Stimulated activated naive CD8-positive, alpha-beta T cell treated with anti-CD3 and anti-CD28 coated beads, Interleukin-15, amount 100 ng/mL, for 72 hours (primary cell): Measurements from ENCODE around the gene BRSK1.

Experiments
- ATAC-seq: fragments of 150-1000 bp; cut with Tn5 transposase; 2 replicates; pipeline ENCODE4 v1.10.0; 2021; ENCODE audit warnings: mild to moderate bottlenecking, moderate library complexity
- DNase-seq, 2 donors: peaks; one replicate each; pipeline ENCODE4 v3.0.0; 2021 to 2022
- H3K27ac Mint-ChIP-seq, 2 donors: one replicate each; pipeline ENCODE4 v1.8.0; 2022; ENCODE audit warnings: mild to moderate bottlenecking in 2 of 2, mixed read lengths in 2 of 2, moderate library complexity in 2 of 2
- H3K27me3 Mint-ChIP-seq: one replicate; pipeline ENCODE4 v1.8.0; 2022; ENCODE audit warnings: mixed read lengths
- H3K4me1 Mint-ChIP-seq: one replicate; pipeline ENCODE4 v1.8.0; 2022; ENCODE audit warnings: mild to moderate bottlenecking, mixed read lengths
- H3K4me3 Mint-ChIP-seq, 2 donors: one replicate each; pipeline ENCODE4 v1.8.0; 2022; ENCODE audit warnings: mild to moderate bottlenecking in 2 of 2, mixed read lengths in 2 of 2, moderate library complexity in 1 of 2
- H3K9me3 Mint-ChIP-seq, 2 donors: one replicate each; pipeline ENCODE4 v1.8.0; 2022; ENCODE audit warnings: mixed read lengths in 2 of 2

Gene BRSK1

GRCh38 chr19:55304279-55304978 is 20.6 kb downstream of the BRSK1 start:
- Mint-ChIP-seq H3K27me3 (no peaks in the 10 kb centered on the region), H3K9me3 (no peaks in the 10 kb centered on the region), H3K27ac (no peak overlapping the region), H3K4me3 (no peak overlapping the region), H3K4me1 (peaks cover 26% of the 10 kb centered on the region)
- DNase-seq (no peak), ATAC-seq (peak; percentile 53)

- Mint-ChIP-seq H3K4me3 (no peak overlapping the region), H3K4me1 (peaks cover 26% of the 10 kb centered on the region), H3K27me3 (no peaks in the 10 kb centered on the region), H3K27ac (no peak overlapping the region), H3K9me3 (no peaks in the 10 kb centered on the region)
- no peak for ATAC-seq
- DNase-seq: no peak
Measured at GRCh38 chr19:55304980-55305379, 21.2 kb downstream of the BRSK1 start.

GRCh38 chr19:55305491-55305890 is 21.7 kb downstream of the BRSK1 start:
- DNase-seq: peak in 1 of 2 donors; percentile 32
- Mint-ChIP-seq H3K27me3 (no peaks in the 10 kb centered on the region), H3K9me3 (no peaks in the 10 kb centered on the region), H3K27ac (no peak overlapping the region), H3K4me1 (peaks cover 26% of the 10 kb centered on the region), H3K4me3 (no peak overlapping the region)
- peak; percentile 44 for ATAC-seq

- ATAC-seq (no peak), DNase-seq (no peak)
- Mint-ChIP-seq H3K27me3 (no peaks in the 10 kb centered on the region), H3K9me3 (no peaks in the 10 kb centered on the region), H3K4me1 (peaks cover 24% of the 10 kb centered on the region), H3K27ac (no peak overlapping the region), H3K4me3 (no peak overlapping the region)
Measured at GRCh38 chr19:55305983-55306562, 22.3 kb downstream of the BRSK1 start.

GRCh38 chr19:55306712-55307111 is 22.9 kb downstream of the BRSK1 start:
- no peaks in the 10 kb centered on the region for H3K27me3 Mint-ChIP-seq
- no peak overlapping the region for H3K27ac Mint-ChIP-seq
- no peak for DNase-seq
- no peak for ATAC-seq
- H3K4me1 Mint-ChIP-seq: peaks cover 18% of the 10 kb centered on the region
- H3K4me3 Mint-ChIP-seq: no peak overlapping the region
- H3K9me3 Mint-ChIP-seq: no peaks in the 10 kb centered on the region

- no peak overlapping the region for H3K4me3 Mint-ChIP-seq
- H3K27me3 Mint-ChIP-seq: no peaks in the 10 kb centered on the region
- H3K27ac Mint-ChIP-seq: no peak overlapping the region
- H3K4me1 Mint-ChIP-seq: peaks cover 11% of the 10 kb centered on the region
- no peaks in the 10 kb centered on the region for H3K9me3 Mint-ChIP-seq
- DNase-seq (no peak), ATAC-seq (no peak)
Measured at GRCh38 chr19:55308281-55308680, 24.5 kb downstream of the BRSK1 start.

GRCh38 chr19:55309448-55309847 is 25.7 kb downstream of the BRSK1 start:
- H3K9me3 Mint-ChIP-seq: no peaks in the 10 kb centered on the region
- no peak for DNase-seq
- peaks cover 12% of the 10 kb centered on the region for H3K4me1 Mint-ChIP-seq
- no peak overlapping the region for H3K4me3 Mint-ChIP-seq
- no peak for ATAC-seq
- H3K27me3 Mint-ChIP-seq: no peaks in the 10 kb centered on the region
- no peak overlapping the region for H3K27ac Mint-ChIP-seq

- Mint-ChIP-seq H3K4me3 (no peak overlapping the region), H3K27ac (no peak overlapping the region), H3K9me3 (no peaks in the 10 kb centered on the region), H3K4me1 (peaks cover 15% of the 10 kb centered on the region), H3K27me3 (no peaks in the 10 kb centered on the region)
- DNase-seq: no peak
- no peak for ATAC-seq
Measured at GRCh38 chr19:55310498-55310897, 26.7 kb downstream of the BRSK1 start.

GRCh38 chr19:55311397-55311796 is 27.6 kb downstream of the BRSK1 start:
- Mint-ChIP-seq H3K27me3 (no peaks in the 10 kb centered on the region), H3K4me3 (no peak overlapping the region), H3K9me3 (no peaks in the 10 kb centered on the region), H3K27ac (no peak overlapping the region), H3K4me1 (peaks cover 8% of the 10 kb centered on the region)
- ATAC-seq (no peak), DNase-seq (no peak)

- Mint-ChIP-seq H3K4me1 (peaks cover 8% of the 10 kb centered on the region), H3K4me3 (no peak overlapping the region), H3K27me3 (no peaks in the 10 kb centered on the region), H3K9me3 (no peaks in the 10 kb centered on the region), H3K27ac (no peak overlapping the region)
- no peak for DNase-seq
- ATAC-seq: no peak
Measured at GRCh38 chr19:55311797-55312196, 28.0 kb downstream of the BRSK1 start.

GRCh38 chr19:55312621-55313512 is 29.1 kb downstream of the BRSK1 start:
- Mint-ChIP-seq H3K27me3 (no peaks in the 10 kb centered on the region), H3K9me3 (no peaks in the 10 kb centered on the region), H3K4me1 (peaks cover 8% of the 10 kb centered on the region), H3K4me3 (no peak overlapping the region), H3K27ac (no peak overlapping the region)
- no peak for ATAC-seq
- no peak for DNase-seq

GRCh38 chr19:55314396-55314795 is 30.6 kb downstream of the BRSK1 start:
- peak overlapping the region in 1 of 2 donors; percentile 86 for H3K27ac Mint-ChIP-seq
- H3K9me3 Mint-ChIP-seq: no peaks in the 10 kb centered on the region
- peaks cover 8% of the 10 kb centered on the region for H3K4me1 Mint-ChIP-seq
- no peak overlapping the region for H3K4me3 Mint-ChIP-seq
- DNase-seq (no peak), ATAC-seq (no peak)
- H3K27me3 Mint-ChIP-seq: no peaks in the 10 kb centered on the region

GRCh38 chr19:55315956-55316525 is 32.2 kb downstream of the BRSK1 start:
- Mint-ChIP-seq H3K27me3 (peaks cover 10% of the 10 kb centered on the region), H3K9me3 (no peaks in the 10 kb centered on the region), H3K4me3 (no peak overlapping the region), H3K27ac (peak overlapping the region in 1 of 2 donors; percentile 7), H3K4me1 (peaks cover 8% of the 10 kb centered on the region)
- ATAC-seq: no peak
- DNase-seq: no peak

GRCh38 chr19:55316646-55317045 is 32.8 kb downstream of the BRSK1 start:
- no peak for DNase-seq
- H3K27ac Mint-ChIP-seq: peak overlapping the region in 1 of 2 donors; percentile 7

GRCh38 chr19:55319785-55320184 is 36.0 kb downstream of the BRSK1 start:
- ATAC-seq (no peak), DNase-seq (no peak)
- Mint-ChIP-seq H3K27ac (peak overlapping the region; percentile 56 to 65), H3K9me3 (no peaks in the 10 kb centered on the region), H3K27me3 (peaks cover 35% of the 10 kb centered on the region), H3K4me3 (no peak overlapping the region), H3K4me1 (peaks cover 3% of the 10 kb centered on the region)

More at GRCh38 chr19:55316646-55317045, 32.8 kb downstream of the BRSK1 start:
- ATAC-seq: no peak
- no peaks in the 10 kb centered on the region for H3K9me3 Mint-ChIP-seq
- peaks cover 16% of the 10 kb centered on the region for H3K27me3 Mint-ChIP-seq
- peaks cover 8% of the 10 kb centered on the region for H3K4me1 Mint-ChIP-seq
- H3K4me3 Mint-ChIP-seq: no peak overlapping the region
